ENCODE results near the gene GNG12. TPM values are rescaled to one million over a fixed set of nuclear protein-coding genes. Genes with fewer than 3 reads are reported as not detected.

Gene GNG12
- polyA plus RNA-seq, 3 donors = 0.03 TPM; not detected in 2

DNA sequence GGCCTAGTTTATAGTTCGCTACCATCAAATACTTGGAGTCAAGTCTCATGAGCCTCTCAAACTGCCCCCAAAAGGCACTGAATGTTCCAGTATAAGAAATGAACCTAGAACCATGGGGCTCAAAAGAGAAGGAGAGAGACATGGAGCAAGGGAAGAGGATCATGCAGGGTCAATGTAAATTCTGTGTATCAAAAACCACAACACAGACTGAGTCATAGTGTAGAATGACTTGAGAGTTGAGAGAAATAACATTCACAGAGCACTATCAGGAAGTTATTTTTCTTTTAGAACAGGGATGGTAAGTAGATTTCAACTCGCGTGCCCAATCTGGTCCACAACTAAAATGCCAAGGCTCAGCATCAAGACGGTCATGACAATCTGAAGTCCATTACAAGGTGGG is 59.8 kb downstream of the GNG12 start:
- no peaks in the 10 kb centered on the region for H3K4me1 ChIP-seq (ENCODE audit: control insufficient read depth in 1 of 2, insufficient read depth in 2 of 2, low read length in 2 of 2)
- H3K9ac ChIP-seq (ENCODE audit: insufficient read depth, low read length, poor library complexity, severe bottlenecking) = no peak overlapping the region
- H3K9me3 ChIP-seq (replicated peaks in 1 of 2; ENCODE audit: control insufficient read depth in 1 of 2, insufficient read depth in 1 of 2, low read length in 2 of 2) = no peaks in the 10 kb centered on the region
- H3K27me3 ChIP-seq (ENCODE audit: control insufficient read depth in 2 of 2, insufficient read depth in 2 of 2, low read length in 2 of 2) = no peaks in the 10 kb centered on the region
- no peaks in the 10 kb centered on the region for H3K36me3 ChIP-seq (replicated peaks in 1 of 2; ENCODE audit: control insufficient read depth in 1 of 2, insufficient read depth in 2 of 2, low read length in 2 of 2)
- intact Hi-C loops (cut with micrococcal nuclease) = no loop called here
- H3K4me2 ChIP-seq (replicated peaks; ENCODE audit: extremely low read depth, low read length, poor library complexity, severe bottlenecking) = no peak overlapping the region
- Mint-ChIP-seq H3K4me3 (no peak overlapping the region), H3K4me1 (no peaks in the 10 kb centered on the region), H3K27me3 (ENCODE audit: low read depth in 3 of 3) (peaks cover 0 to 8% (median 8%) of the 10 kb centered on the region in 3 donors), H3K27ac (no peak overlapping the region), H3K36me3 (no peaks in the 10 kb centered on the region), H3K9me3 (peaks cover 0 to 2% (median 0%) of the 10 kb centered on the region in 7 donors)
- no peaks in the 10 kb centered on the region for H4K20me1 ChIP-seq (ENCODE audit: insufficient read depth, low read length)
- WGBS (ENCODE audit: insufficient coverage) = 100% methylated on average over 2 of the region's 4 CpGs
- H3K79me2 ChIP-seq (ENCODE audit: insufficient read depth, low read length) = no peaks in the 10 kb centered on the region
- H3K4me3 ChIP-seq (replicated peaks in 1 of 3; ENCODE audit: low read depth in 2 of 3, low read length in 3 of 3) = no peak overlapping the region
- TF ChIP-seq, protein P1, sequence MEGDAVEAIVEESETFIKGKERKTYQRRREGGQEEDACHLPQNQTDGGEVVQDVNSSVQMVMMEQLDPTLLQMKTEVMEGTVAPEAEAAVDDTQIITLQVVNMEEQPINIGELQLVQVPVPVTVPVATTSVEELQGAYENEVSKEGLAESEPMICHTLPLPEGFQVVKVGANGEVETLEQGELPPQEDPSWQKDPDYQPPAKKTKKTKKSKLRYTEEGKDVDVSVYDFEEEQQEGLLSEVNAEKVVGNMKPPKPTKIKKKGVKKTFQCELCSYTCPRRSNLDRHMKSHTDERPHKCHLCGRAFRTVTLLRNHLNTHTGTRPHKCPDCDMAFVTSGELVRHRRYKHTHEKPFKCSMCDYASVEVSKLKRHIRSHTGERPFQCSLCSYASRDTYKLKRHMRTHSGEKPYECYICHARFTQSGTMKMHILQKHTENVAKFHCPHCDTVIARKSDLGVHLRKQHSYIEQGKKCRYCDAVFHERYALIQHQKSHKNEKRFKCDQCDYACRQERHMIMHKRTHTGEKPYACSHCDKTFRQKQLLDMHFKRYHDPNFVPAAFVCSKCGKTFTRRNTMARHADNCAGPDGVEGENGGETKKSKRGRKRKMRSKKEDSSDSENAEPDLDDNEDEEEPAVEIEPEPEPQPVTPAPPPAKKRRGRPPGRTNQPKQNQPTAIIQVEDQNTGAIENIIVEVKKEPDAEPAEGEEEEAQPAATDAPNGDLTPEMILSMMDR (IDR thresholded peaks at IDR 0.05) = no peak
- no peak overlapping the region for H3K27ac ChIP-seq (ENCODE audit: low read depth in 1 of 2, low read length in 2 of 2)
- no peak for DNase-seq
- H2AFZ ChIP-seq (ENCODE audit: insufficient read depth, low read depth, low read length, poor library complexity, severe bottlenecking) = no peak overlapping the region

- Mint-ChIP-seq H3K36me3 (no peaks in the 10 kb centered on the region), H3K27me3 (ENCODE audit: low read depth in 3 of 3) (peaks cover 0 to 12% (median 12%) of the 10 kb centered on the region in 3 donors), H3K4me1 (no peaks in the 10 kb centered on the region), H3K4me3 (no peak overlapping the region), H3K27ac (no peak overlapping the region), H3K9me3 (peaks cover 0 to 2% (median 0%) of the 10 kb centered on the region in 7 donors)
- no peak for DNase-seq
- H3K4me3 ChIP-seq (replicated peaks in 1 of 3; ENCODE audit: low read depth in 2 of 3, low read length in 3 of 3) = no peak overlapping the region
- TF ChIP-seq, protein P1 (IDR thresholded peaks at IDR 0.05) = no peak
- intact Hi-C loops (cut with micrococcal nuclease) = no loop called here
- H3K36me3 ChIP-seq (replicated peaks in 1 of 2; ENCODE audit: control insufficient read depth in 1 of 2, insufficient read depth in 2 of 2, low read length in 2 of 2) = no peaks in the 10 kb centered on the region
- H4K20me1 ChIP-seq (ENCODE audit: insufficient read depth, low read length) = no peaks in the 10 kb centered on the region
- no peaks in the 10 kb centered on the region for H3K27me3 ChIP-seq (ENCODE audit: control insufficient read depth in 2 of 2, insufficient read depth in 2 of 2, low read length in 2 of 2)
- no peak overlapping the region for H2AFZ ChIP-seq (ENCODE audit: insufficient read depth, low read depth, low read length, poor library complexity, severe bottlenecking)
- H3K9me3 ChIP-seq (replicated peaks in 1 of 2; ENCODE audit: control insufficient read depth in 1 of 2, insufficient read depth in 1 of 2, low read length in 2 of 2) = no peaks in the 10 kb centered on the region
- H3K27ac ChIP-seq (ENCODE audit: low read depth in 1 of 2, low read length in 2 of 2) = no peak overlapping the region
- no peaks in the 10 kb centered on the region for H3K79me2 ChIP-seq (ENCODE audit: insufficient read depth, low read length)
- H3K9ac ChIP-seq (ENCODE audit: insufficient read depth, low read length, poor library complexity, severe bottlenecking) = no peak overlapping the region
- H3K4me1 ChIP-seq (ENCODE audit: control insufficient read depth in 1 of 2, insufficient read depth in 2 of 2, low read length in 2 of 2) = no peaks in the 10 kb centered on the region
- H3K4me2 ChIP-seq (replicated peaks; ENCODE audit: extremely low read depth, low read length, poor library complexity, severe bottlenecking) = no peak overlapping the region
- no CpG with 5 or more reads among the region's 1 CpG for WGBS (ENCODE audit: insufficient coverage)
Observed at GRCh38 chr1:67771749-67772148, 61.5 kb downstream of the GNG12 start.

Measured in CD14-positive monocyte (primary cell).